ENCODE measurements around the gene RIPOR3. TPM values are rescaled to one million over a fixed set of nuclear protein-coding genes. Genes with fewer than 3 reads are reported as not detected.
"Not testable (repeated sequence)": the region's sequence is repeated elsewhere in the genome, so short reads cannot be mapped to it uniquely, and the experiment has no call there.

Gene RIPOR3
- polyA plus RNA-seq, 1 experiment, result 11.5 TPM

GRCh38 chr20:50676858-50677257, 14.5 kb downstream of the RIPOR3 start:
- H3K27ac ChIP-seq (ENCODE audit: low read depth, low read length), result no peak overlapping the region
- no peak overlapping the region for H3K4me3 ChIP-seq (ENCODE audit: low read depth, low read length)
- TF ChIP-seq CTCF (IDR thresholded peaks at IDR 0.05; ENCODE audit: low read depth, low read length), result no peak
- no peaks in the 10 kb centered on the region for H3K27me3 ChIP-seq (ENCODE audit: control insufficient read depth, insufficient read depth, low read length)
- no peaks in the 10 kb centered on the region for H3K9me3 ChIP-seq (ENCODE audit: control insufficient read depth, insufficient read depth, low read length)
- ChIA-PET POLR2A (interaction anchor here (0.7 kb wide), 1 partner anchor 51 kb away, joined by 9 read pairs; no protein-coding TSS in a partner anchor), CTCF (no interaction called here)
- DNase-seq (ENCODE audit: low read depth, low spot score), result no peak

- CTCF ChIA-PET, result interaction anchor here (1.1 kb wide), 1 partner anchor 73 kb away, joined by 7 read pairs; no protein-coding TSS in a partner anchor
- POLR2A ChIA-PET, result not testable (repeated sequence)
These were observed 15.0 kb downstream of the RIPOR3 start for GRCh38 chr20:50676377-50676731.

GRCh38 chr20:50675671-50676376, 15.5 kb downstream of the RIPOR3 start:
- POLR2A ChIA-PET, result no interaction called here
- CTCF ChIA-PET, result interaction anchor here (1.1 kb wide), 1 partner anchor 74 kb away, joined by 7 read pairs; no protein-coding TSS in a partner anchor
- TF ChIP-seq CTCF (IDR thresholded peaks at IDR 0.05; ENCODE audit: low read depth, low read length), result no peak

More at GRCh38 chr20:50676377-50676731, 15.0 kb downstream of the RIPOR3 start:
- not testable (repeated sequence) for H3K27ac ChIP-seq (ENCODE audit: low read depth, low read length); H3K4me3 ChIP-seq (ENCODE audit: low read depth, low read length); H3K9me3 ChIP-seq (ENCODE audit: control insufficient read depth, insufficient read depth, low read length); DNase-seq (ENCODE audit: low read depth, low spot score); H3K27me3 ChIP-seq (ENCODE audit: control insufficient read depth, insufficient read depth, low read length)

GRCh38 chr20:50674138-50674825, 17.1 kb downstream of the RIPOR3 start:
- H3K27me3 ChIP-seq (ENCODE audit: control insufficient read depth, insufficient read depth, low read length), result no peaks in the 10 kb centered on the region
- H3K4me3 ChIP-seq (ENCODE audit: low read depth, low read length), result no peak overlapping the region
- no peak for TF ChIP-seq CTCF (IDR thresholded peaks at IDR 0.05; ENCODE audit: low read depth, low read length)
- CTCF ChIA-PET, result interaction anchor here (0.9 kb wide), 1 partner anchor 28 kb away, joined by 3 read pairs; no protein-coding TSS in a partner anchor
- no peak overlapping the region for H3K27ac ChIP-seq (ENCODE audit: low read depth, low read length)
- DNase-seq (ENCODE audit: low read depth, low spot score), result no peak
- POLR2A ChIA-PET, result no interaction called here
- no peaks in the 10 kb centered on the region for H3K9me3 ChIP-seq (ENCODE audit: control insufficient read depth, insufficient read depth, low read length)

More at GRCh38 chr20:50675671-50676376, 15.5 kb downstream of the RIPOR3 start:
- Histone ChIP-seq H3K4me3 (ENCODE audit: low read depth, low read length) (no peak overlapping the region), H3K9me3 (ENCODE audit: control insufficient read depth, insufficient read depth, low read length) (no peaks in the 10 kb centered on the region), H3K27me3 (ENCODE audit: control insufficient read depth, insufficient read depth, low read length) (no peaks in the 10 kb centered on the region), H3K27ac (ENCODE audit: low read depth, low read length) (no peak overlapping the region)
- no peak for DNase-seq (ENCODE audit: low read depth, low spot score)

GRCh38 chr20:50673466-50674137, 17.7 kb downstream of the RIPOR3 start:
- no peaks in the 10 kb centered on the region for H3K27me3 ChIP-seq (ENCODE audit: control insufficient read depth, insufficient read depth, low read length)
- no peak overlapping the region for H3K27ac ChIP-seq (ENCODE audit: low read depth, low read length)
- no peaks in the 10 kb centered on the region for H3K9me3 ChIP-seq (ENCODE audit: control insufficient read depth, insufficient read depth, low read length)
- POLR2A ChIA-PET, result no interaction called here
- H3K4me3 ChIP-seq (ENCODE audit: low read depth, low read length), result no peak overlapping the region
- CTCF ChIA-PET, result interaction anchor here (0.9 kb wide), 1 partner anchor 27 kb away, joined by 3 read pairs; no protein-coding TSS in a partner anchor
- TF ChIP-seq CTCF (IDR thresholded peaks at IDR 0.05; ENCODE audit: low read depth, low read length), result no peak
- DNase-seq (ENCODE audit: low read depth, low spot score), result no peak

Measured in AG04450 (cell line).